LNCaP clone FGC (cell line): Measurements from ENCODE around the gene FNDC3B.
A peak's percentile ranks its signal among the peaks of the same experiment; 100 is the strongest.

ENCODE experiments used
- DNase-seq: peaks from one replicate; pipeline ENCODE4 v3.0.0-alpha.2; 2011; ENCODE audit warnings: low read depth
- H3K4me3 ChIP-seq: 2 replicates; pipeline ENCODE4 v1.5.1; 2011; ENCODE audit warnings: mild to moderate bottlenecking, low read depth, low read length, control low read depth
- TF ChIP-seq, protein P1 (sequence below): IDR thresholded peaks from 2 replicates; pipeline ENCODE4 v1.5.1; 2012; ENCODE audit warnings: mild to moderate bottlenecking; ENCODE audit not compliant: control insufficient read depth, insufficient read depth; ENCODE audit errors: extremely low read depth

Gene FNDC3B

DNA sequence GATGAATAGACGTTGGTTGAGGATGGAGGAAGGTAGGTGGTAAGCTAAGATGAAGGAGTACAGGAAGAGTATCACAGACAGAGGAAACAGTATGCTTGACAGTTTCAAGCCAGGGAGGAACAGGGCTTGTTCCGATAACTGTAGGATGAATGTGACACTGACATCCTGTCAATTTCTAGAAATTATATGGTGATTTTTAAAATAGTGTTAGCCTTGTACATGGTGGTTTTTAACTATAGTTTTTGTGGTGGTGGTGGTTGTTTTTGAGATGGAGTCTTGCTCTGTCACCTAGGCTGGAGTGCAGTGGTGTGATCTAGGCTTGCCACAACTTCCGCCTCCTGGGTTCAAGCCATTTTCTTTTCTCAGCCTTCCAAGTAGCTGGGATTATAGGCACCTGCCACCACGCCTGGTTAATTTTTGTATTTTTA lies 92.8 kb downstream of the FNDC3B start:
- H3K4me3 ChIP-seq = no peak overlapping the region
- TF ChIP-seq, protein P1, sequence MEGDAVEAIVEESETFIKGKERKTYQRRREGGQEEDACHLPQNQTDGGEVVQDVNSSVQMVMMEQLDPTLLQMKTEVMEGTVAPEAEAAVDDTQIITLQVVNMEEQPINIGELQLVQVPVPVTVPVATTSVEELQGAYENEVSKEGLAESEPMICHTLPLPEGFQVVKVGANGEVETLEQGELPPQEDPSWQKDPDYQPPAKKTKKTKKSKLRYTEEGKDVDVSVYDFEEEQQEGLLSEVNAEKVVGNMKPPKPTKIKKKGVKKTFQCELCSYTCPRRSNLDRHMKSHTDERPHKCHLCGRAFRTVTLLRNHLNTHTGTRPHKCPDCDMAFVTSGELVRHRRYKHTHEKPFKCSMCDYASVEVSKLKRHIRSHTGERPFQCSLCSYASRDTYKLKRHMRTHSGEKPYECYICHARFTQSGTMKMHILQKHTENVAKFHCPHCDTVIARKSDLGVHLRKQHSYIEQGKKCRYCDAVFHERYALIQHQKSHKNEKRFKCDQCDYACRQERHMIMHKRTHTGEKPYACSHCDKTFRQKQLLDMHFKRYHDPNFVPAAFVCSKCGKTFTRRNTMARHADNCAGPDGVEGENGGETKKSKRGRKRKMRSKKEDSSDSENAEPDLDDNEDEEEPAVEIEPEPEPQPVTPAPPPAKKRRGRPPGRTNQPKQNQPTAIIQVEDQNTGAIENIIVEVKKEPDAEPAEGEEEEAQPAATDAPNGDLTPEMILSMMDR = no peak
- DNase-seq = no peak

DNA sequence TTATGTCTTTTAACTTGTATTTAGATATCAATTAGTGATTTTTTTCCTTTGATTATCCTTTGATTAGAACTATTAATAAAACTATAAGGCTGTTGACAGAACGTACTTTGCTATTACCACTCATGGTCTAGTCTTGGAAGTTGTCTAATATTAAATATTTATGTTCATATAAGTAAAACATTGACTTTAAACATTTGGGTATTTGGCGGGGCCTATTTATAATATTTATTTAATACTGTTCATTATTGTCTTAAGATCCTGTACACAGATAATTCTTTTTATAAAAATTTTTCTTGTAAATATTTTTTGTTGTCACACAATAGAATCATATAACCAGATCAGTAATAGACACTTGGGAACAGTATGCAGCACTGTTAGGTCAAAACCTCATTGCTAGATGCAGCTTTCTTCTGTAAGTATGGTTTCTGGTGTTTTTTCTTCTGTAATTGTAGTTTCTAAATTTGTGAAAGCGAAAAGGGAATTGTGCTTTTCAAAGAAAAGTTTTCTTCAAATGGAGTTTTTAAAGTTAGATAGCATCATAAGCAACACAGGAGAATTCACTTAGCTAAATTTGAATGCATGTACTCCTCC lies 93.4 kb downstream of the FNDC3B start:
- peak; percentile 91 for DNase-seq
- TF ChIP-seq, protein P1 = no peak
- H3K4me3 ChIP-seq = no peak overlapping the region

DNA sequence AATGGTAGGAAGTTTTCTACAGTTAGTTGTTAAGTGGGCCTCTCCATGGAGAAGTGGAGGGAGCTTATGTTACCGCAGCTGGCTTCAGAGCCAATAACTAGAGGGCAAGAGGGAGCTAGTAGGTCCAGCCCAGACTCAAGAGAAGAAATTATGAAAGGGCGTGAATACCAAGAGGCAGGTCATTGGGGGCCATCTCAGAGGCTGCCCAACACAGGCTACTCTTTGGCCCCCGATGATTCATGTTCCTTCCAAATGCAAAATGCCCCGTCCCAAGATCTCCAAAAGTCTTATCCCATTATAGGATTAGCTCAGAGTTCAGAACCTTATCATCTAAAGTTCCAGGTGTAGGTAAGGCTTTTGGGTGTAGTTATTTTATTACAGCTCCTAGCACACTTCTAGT lies 94.5 kb downstream of the FNDC3B start:
- no peak for DNase-seq
- H3K4me3 ChIP-seq = no peak overlapping the region
- TF ChIP-seq, protein P1 = no peak

DNA sequence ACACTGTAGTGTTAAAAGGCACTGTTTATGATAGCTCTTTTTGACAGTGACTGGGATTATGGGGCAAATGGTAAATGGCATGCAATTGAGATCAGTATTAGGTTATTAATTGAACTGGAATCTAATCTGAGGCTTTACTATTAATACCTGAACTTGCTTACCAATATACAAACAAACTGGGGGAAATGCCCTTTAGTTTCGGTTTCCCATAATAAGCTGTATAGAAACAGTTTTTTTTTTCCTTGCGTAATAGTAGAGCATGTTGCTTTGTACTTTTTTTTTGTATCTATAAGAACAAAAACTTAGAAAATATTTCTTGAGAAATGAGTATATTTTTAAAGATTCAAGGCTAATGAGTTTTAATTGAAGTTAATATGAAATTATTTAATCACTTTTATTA lies 95.0 kb downstream of the FNDC3B start:
- TF ChIP-seq, protein P1 = no peak
- no peak for DNase-seq
- H3K4me3 ChIP-seq = no peak overlapping the region

DNA sequence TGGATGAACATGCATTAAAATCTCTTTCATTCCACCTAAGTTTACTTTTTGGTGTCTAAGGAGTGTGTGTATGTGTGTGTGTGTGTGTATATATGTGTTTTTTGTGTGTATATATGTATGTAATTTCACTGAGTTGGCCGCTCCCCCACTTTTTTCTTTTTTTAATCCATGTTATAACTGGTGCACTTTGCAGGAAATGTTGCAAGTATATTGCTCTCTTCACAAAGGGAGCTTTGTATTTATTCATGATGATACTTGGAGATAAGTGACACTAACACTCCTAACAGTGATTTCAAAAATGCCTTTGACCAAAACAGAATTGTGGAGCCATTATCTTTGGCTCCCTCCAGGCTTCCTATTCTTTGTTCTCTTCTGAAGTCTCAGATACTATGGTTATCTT lies 95.8 kb downstream of the FNDC3B start:
- DNase-seq = no peak
- TF ChIP-seq, protein P1 = no peak
- no peak overlapping the region for H3K4me3 ChIP-seq

DNA sequence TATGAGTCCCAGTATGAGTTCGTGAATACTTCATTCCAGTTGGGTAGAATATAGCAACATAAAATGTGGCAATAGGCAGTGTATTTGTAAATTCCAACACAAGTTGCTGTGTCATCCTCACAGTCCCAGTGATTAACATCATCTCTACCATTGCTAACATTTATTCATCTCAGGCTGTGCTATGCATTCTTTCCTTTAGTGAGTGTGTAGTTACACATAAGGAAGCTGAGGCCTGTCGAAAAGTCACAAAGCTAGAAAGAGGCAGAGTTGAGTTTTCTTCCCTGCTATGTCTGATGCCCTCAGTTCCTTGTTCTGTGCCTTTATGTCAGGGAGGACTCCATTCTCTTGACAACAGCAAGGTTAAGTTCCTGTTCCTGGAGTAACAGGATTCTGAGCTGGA lies 96.4 kb downstream of the FNDC3B start:
- DNase-seq = no peak
- no peak overlapping the region for H3K4me3 ChIP-seq
- TF ChIP-seq, protein P1 = no peak

DNA sequence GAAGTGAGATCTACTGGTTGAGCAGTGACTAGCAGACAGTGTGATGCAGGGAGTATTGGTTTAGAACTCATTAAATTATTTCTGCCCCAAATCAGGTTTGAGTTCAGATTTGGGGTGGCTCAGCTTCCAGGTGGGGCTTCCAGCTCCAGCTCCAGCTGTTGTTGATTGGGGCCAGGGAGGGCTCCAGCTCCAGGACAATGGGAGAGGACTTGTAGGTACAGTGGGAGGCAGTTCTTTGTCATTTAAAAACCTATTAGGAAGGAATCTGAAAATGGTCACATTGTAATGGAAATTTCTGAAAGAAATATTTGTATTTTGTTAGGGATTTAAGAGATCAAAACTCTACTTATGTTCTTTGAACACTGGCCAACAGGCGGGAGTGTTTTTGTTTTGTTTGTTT lies 97.0 kb downstream of the FNDC3B start:
- DNase-seq = no peak

More for the DNA sequence above, 97.0 kb downstream of the FNDC3B start:
- H3K4me3 ChIP-seq = no peak overlapping the region
- TF ChIP-seq, protein P1 = no peak
